Ovary (tissue), 9 donors: ENCODE measurements around the gene SLAMF1. TPM values are rescaled to one million over a fixed set of nuclear protein-coding genes. Genes with fewer than 3 reads are reported as not detected.

ENCODE experiments used
- DNase-seq, 5 donors: peaks; one replicate each; pipeline ENCODE4 v3.0.0-alpha.2; 2019 to 2020
- H3K27ac ChIP-seq, 2 donors: fragments of 200-600 bp; one replicate each; pipeline versions ENCODE4 v1.5.1 to v1.8.0; 2019 to 2022
- H3K27me3 ChIP-seq: fragments of 200-600 bp; one replicate; pipeline ENCODE4 v1.8.0; 2022
- H3K36me3 ChIP-seq: fragments of 200-600 bp; sonication (generic); one replicate; pipeline ENCODE4 v1.5.1; 2019
- H3K4me1 ChIP-seq: one replicate; pipeline ENCODE4 v1.8.1; 2013; ENCODE audit warnings: mild to moderate bottlenecking, moderate library complexity; ENCODE audit not compliant: insufficient read depth
- H3K4me3 ChIP-seq: fragments of 200-600 bp; sonication (generic); one replicate; pipeline ENCODE4 v1.5.1; 2017
- H3K9me3 ChIP-seq, 2 donors: fragments of 200-600 bp in 1 of 2; sonication (generic) in 1 of 2; one replicate each; pipeline versions ENCODE4 v1.5.1 to v1.8.1; 2013 to 2019; ENCODE audit warnings: mild to moderate bottlenecking in 1 of 2, moderate library complexity in 1 of 2
- EP300 ChIP-seq: sonication (generic); formaldehyde crosslinking; IDR thresholded peaks from one replicate; pipeline ENCODE4 v1.6.1; 2017; ENCODE audit warnings: antibody characterized with exemption
- POLR2A ChIP-seq: fragments of 450-650 bp; IDR thresholded peaks from one replicate; pipeline ENCODE4 v1.6.1; 2017; ENCODE audit warnings: antibody characterized with exemption, mild to moderate bottlenecking, moderate library complexity
- WGBS, 3 donors: extraction: QIAGEN DNeasy Blood & Tissue Kit in 1 of 3; methylation state at CpG; one replicate each; pipeline versions ENCODE4 v1.1.5 to v1.1.7; 2013 to 2017; 5-methylcytosine and 5-hydroxymethylcytosine counted together
- intact Hi-C, 4 donors: fragments of 100-400 bp; cut with DNase I; formaldehyde crosslinking; loops; one replicate each; pipeline versions ENCODE4 v1.11.0 to v1.15.1; 2022 to 2023
- polyA plus RNA-seq, 2 donors: library from polyadenylated mRNA; stranded (reverse); fragments of 200-250 nt in 1 of 2; fragments of 350-450 nt in 1 of 2; fragmentation: Illumina TruSeq in 1 of 2; extraction: RNeasy Lipid Tissue Mini Kit (QIAGEN cat#74804) in 1 of 2; gene quantifications; one replicate each; pipeline ENCODE4 v1.2.3, GENCODE V29; 2013 to 2014
- total RNA-seq, 7 donors: library from RNA; depleted of rRNA in 2 of 7; stranded (reverse); fragments of >200 nt in 2 of 7; fragmentation: NEBNext Ultra II Directional in 3 of 7; extraction: Animal tissue kit (Norgen Biotek cat#: 25700) in 3 of 7; gene quantifications; one replicate each; pipeline versions ENCODE4 v1.1.0 to v1.2.4, GENCODE V29; 2016 to 2023
- TF ChIP-seq, protein P1 (sequence below), 3 donors: fragments of 450-650 bp in 2 of 3; fragments of 200-600 bp in 1 of 3; IDR thresholded peaks; one replicate each; pipeline versions ENCODE4 v1.5.1 to v1.8.0; 2016 to 2022; ENCODE audit warnings: antibody characterized with exemption in 3 of 3, mild to moderate bottlenecking in 1 of 3
- donor health status: DM: no; HTN: no; CAD: no; lungs with moderate emphysema.
- donor health status: DM: no; HTN: no; CAD: no.
- donor health status: Bipolar disorder and iron deficiency.
- donor health status: DM: yes; HTN: yes; CAD: no.
- donor health status: DM: no; HTN: no; CAD: no.
- donor health status: DM: yes; HTN: yes; CAD: no.

Gene SLAMF1
- total and polyA plus RNA-seq, 9 donors, result 0.15 to 0.68 (median 0.27) TPM; not detected in 3

DNA sequence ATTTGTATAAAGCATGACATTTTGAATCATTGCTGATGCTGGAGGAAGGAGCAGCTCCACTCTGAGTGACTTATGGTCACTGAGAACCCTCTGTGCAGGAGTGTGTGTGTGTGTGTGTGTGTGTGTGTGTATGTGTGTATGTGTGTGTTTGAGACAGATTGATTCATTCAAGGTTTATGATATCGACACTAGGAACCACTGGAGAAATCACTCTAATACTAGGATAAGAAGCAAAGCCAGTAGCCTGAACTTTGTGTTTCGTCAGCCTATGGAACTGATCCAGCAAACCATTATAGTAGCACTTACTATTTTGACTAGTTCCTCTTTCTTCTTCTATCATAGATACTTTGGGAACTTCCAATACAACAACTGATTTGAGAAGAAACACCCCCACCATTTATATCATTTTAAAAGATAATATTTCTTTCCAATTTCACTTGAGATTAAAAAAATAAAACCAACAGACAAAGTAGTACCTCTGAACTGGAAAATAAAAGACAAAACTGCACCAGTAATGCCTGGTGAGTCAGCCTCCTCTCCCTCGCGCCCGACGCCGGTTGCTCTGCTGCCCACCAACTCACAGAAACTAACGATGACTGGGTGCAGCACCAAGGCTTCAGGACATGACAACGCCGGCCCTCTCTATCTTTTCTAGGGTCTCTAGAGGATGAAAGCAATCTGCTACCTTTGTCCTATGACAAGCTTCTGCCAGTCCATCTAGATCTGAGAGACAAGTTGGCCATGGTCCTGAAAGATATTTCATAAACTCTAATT, 20.9 kb downstream of the SLAMF1 start:
- no peak for DNase-seq
- Histone ChIP-seq H3K4me1 (no peaks in the 10 kb centered on the region), H3K4me3 (no peak overlapping the region), H3K9me3 (no peaks in the 10 kb centered on the region), H3K27ac (no peak overlapping the region), H3K27me3 (no peaks in the 10 kb centered on the region), H3K36me3 (no peaks in the 10 kb centered on the region)
- TF ChIP-seq, protein P1, sequence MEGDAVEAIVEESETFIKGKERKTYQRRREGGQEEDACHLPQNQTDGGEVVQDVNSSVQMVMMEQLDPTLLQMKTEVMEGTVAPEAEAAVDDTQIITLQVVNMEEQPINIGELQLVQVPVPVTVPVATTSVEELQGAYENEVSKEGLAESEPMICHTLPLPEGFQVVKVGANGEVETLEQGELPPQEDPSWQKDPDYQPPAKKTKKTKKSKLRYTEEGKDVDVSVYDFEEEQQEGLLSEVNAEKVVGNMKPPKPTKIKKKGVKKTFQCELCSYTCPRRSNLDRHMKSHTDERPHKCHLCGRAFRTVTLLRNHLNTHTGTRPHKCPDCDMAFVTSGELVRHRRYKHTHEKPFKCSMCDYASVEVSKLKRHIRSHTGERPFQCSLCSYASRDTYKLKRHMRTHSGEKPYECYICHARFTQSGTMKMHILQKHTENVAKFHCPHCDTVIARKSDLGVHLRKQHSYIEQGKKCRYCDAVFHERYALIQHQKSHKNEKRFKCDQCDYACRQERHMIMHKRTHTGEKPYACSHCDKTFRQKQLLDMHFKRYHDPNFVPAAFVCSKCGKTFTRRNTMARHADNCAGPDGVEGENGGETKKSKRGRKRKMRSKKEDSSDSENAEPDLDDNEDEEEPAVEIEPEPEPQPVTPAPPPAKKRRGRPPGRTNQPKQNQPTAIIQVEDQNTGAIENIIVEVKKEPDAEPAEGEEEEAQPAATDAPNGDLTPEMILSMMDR (IDR thresholded peaks at IDR 0.05), result no peak
- TF ChIP-seq EP300, result no peak
- intact Hi-C loops, result no loop called here
- 52 to 79% (median 74%) methylated on average over 10 of the region's 10 CpGs for WGBS, 3 donors

DNA sequence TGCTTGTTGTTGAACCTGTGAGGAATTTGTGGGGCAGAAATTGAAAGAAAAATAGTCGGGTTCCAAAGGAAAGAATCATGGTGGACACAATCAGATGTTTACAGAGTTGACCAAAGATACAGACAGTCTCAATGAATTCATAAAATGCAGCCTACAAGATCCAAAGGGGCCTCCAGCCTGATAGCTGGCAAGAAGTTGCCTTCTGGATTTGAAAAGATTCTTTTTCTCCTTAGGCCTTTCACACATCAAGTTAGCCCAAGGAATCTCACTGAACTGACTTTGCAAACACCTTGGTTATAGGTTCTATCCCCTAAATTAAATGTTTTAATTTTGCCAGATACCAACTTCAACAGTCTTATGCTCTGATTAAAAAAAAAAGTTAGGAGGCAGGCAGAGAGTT, 21.5 kb downstream of the SLAMF1 start:
- H3K9me3 ChIP-seq, result no peaks in the 10 kb centered on the region
- 70 to 84% (median 74%) methylated on average over 1 of the region's 1 CpG for WGBS, 3 donors
- H3K36me3 ChIP-seq, result no peaks in the 10 kb centered on the region
- H3K27ac ChIP-seq, result no peak overlapping the region
- no peaks in the 10 kb centered on the region for H3K27me3 ChIP-seq
- no peaks in the 10 kb centered on the region for H3K4me1 ChIP-seq
- DNase-seq, result no peak
- no peak overlapping the region for H3K4me3 ChIP-seq
- intact Hi-C loops, result no loop called here
- TF ChIP-seq, protein P1 (IDR thresholded peaks at IDR 0.05), result no peak
- TF ChIP-seq EP300 (no peak), POLR2A (no peak)

DNA sequence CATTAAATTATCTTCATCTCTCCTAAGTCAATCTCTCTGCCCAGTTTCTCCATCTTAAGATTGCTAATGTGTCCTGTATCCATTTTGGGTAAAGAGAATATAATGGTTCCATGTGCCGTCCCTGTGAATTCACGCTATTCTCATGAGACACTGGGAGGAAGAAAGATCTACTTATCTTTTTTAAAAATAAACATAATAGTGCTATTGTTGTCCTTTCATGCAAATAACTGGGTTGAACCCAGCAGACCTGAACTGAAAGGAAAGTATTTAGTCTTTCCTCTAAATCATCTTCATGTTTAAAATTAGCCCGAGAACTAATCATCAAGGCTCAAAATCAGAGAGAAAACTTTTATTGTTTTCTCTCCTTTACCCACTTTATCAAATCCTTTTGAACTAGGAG, 22.4 kb downstream of the SLAMF1 start:
- H3K27ac ChIP-seq, result no peak overlapping the region

GRCh38 chr1:160623862-160624261, 23.0 kb downstream of the SLAMF1 start:
- 61 to 71% (median 62%) methylated on average over 1 of the region's 1 CpG for WGBS, 3 donors
- Histone ChIP-seq H3K9me3 (no peaks in the 10 kb centered on the region), H3K27me3 (no peaks in the 10 kb centered on the region), H3K4me1 (no peaks in the 10 kb centered on the region), H3K27ac (no peak overlapping the region), H3K36me3 (no peaks in the 10 kb centered on the region), H3K4me3 (no peak overlapping the region)
- no peak for DNase-seq
- TF ChIP-seq EP300, result no peak
- TF ChIP-seq POLR2A, result no peak
- TF ChIP-seq, protein P1 (IDR thresholded peaks at IDR 0.05), result no peak
- intact Hi-C loops, result no loop called here

More for the DNA sequence above, 22.4 kb downstream of the SLAMF1 start:
- Histone ChIP-seq H3K4me1 (no peaks in the 10 kb centered on the region), H3K9me3 (no peaks in the 10 kb centered on the region), H3K36me3 (no peaks in the 10 kb centered on the region), H3K4me3 (no peak overlapping the region), H3K27me3 (no peaks in the 10 kb centered on the region)
- intact Hi-C loops, result no loop called here
- DNase-seq, result no peak
- WGBS, 3 donors, result 59 to 76% (median 68%) methylated on average over 3 of the region's 3 CpGs
- TF ChIP-seq POLR2A (no peak), EP300 (no peak)
- TF ChIP-seq, protein P1 (IDR thresholded peaks at IDR 0.05), result no peak
